Trophoblast cell (in vitro differentiated cells and primary cell): ENCODE results near the gene PLP2.
A peak's percentile ranks its signal among the peaks of the same experiment; 100 is the strongest.
"Not testable (repeated sequence)": the region's sequence is repeated elsewhere in the genome, so short reads cannot be mapped to it uniquely, and the experiment has no call there.

ENCODE experiments used
- DNase-seq, 2 donors: peaks; one replicate each; pipeline ENCODE4 v3.0.0-alpha.2; 2016
- H2AFZ ChIP-seq: 2 replicates; pipeline ENCODE4 v1.6.1; 2013; ENCODE audit warnings: low read length, moderate library complexity, mild to moderate bottlenecking; ENCODE audit not compliant: insufficient read depth, poor library complexity
- H2AK5ac ChIP-seq: 2 replicates; pipeline ENCODE4 v1.6.1; 2013; ENCODE audit warnings: mild to moderate bottlenecking, low read length
- H2BK120ac ChIP-seq: 2 replicates; pipeline ENCODE4 v1.6.1; 2013; ENCODE audit warnings: low read length, mild to moderate bottlenecking, moderate library complexity; ENCODE audit not compliant: insufficient read depth, poor library complexity
- H2BK12ac ChIP-seq: 2 replicates; pipeline ENCODE4 v1.6.1; 2013; ENCODE audit warnings: mild to moderate bottlenecking, low read length, moderate library complexity
- H2BK5ac ChIP-seq: 2 replicates; pipeline ENCODE4 v1.6.1; 2013; ENCODE audit warnings: low read length, low read depth, moderate library complexity, mild to moderate bottlenecking; ENCODE audit not compliant: poor library complexity
- H3K14ac ChIP-seq: 2 replicates; pipeline ENCODE4 v1.6.1; 2013; ENCODE audit warnings: mild to moderate bottlenecking, low read length
- H3K18ac ChIP-seq: 2 replicates; pipeline ENCODE4 v1.6.1; 2013; ENCODE audit warnings: mild to moderate bottlenecking, low read length
- H3K23ac ChIP-seq: 2 replicates; pipeline ENCODE4 v1.6.1; 2013; ENCODE audit warnings: low read length
- H3K27ac ChIP-seq: 2 replicates; pipeline ENCODE4 v1.5.1; 2013; ENCODE audit warnings: low read depth, mild to moderate bottlenecking, inconsistent platforms, low read length, moderate library complexity
- H3K27me3 ChIP-seq: 2 replicates; pipeline ENCODE4 v1.6.1; 2013; ENCODE audit warnings: inconsistent platforms, mild to moderate bottlenecking, low read length, moderate library complexity; ENCODE audit not compliant: insufficient read depth
- H3K36me3 ChIP-seq, 2 experiments: 1 replicate in 1 of 2; 2 replicates in 1 of 2; pipeline ENCODE4 v1.6.1; 2013; ENCODE audit warnings: low read length in 2 of 2, mild to moderate bottlenecking in 2 of 2, moderate library complexity in 1 of 2; ENCODE audit not compliant: insufficient read depth in 2 of 2, control insufficient read depth in 1 of 2
- H3K4ac ChIP-seq: 2 replicates; pipeline ENCODE4 v1.6.1; 2013; ENCODE audit warnings: low read depth, mild to moderate bottlenecking, low read length, moderate library complexity
- H3K4me1 ChIP-seq, 2 experiments: 1 replicate in 1 of 2; 2 replicates in 1 of 2; pipeline ENCODE4 v1.6.1; 2013; ENCODE audit warnings: low read length in 2 of 2, mild to moderate bottlenecking in 2 of 2, moderate library complexity in 1 of 2; ENCODE audit not compliant: insufficient read depth in 2 of 2, control insufficient read depth in 1 of 2
- H3K4me2 ChIP-seq: 2 replicates; pipeline ENCODE4 v1.6.1; 2013; ENCODE audit warnings: inconsistent platforms, mild to moderate bottlenecking, low read length, moderate library complexity
- H3K4me3 ChIP-seq: 2 replicates; pipeline ENCODE4 v1.5.1; 2013; ENCODE audit warnings: mild to moderate bottlenecking, low read depth, low read length, inconsistent platforms
- H3K79me1 ChIP-seq: one replicate; pipeline ENCODE4 v1.6.1; 2013; ENCODE audit warnings: low read length
- H3K79me2 ChIP-seq: 2 replicates; pipeline ENCODE4 v1.6.1; 2013; ENCODE audit warnings: low read length, mild to moderate bottlenecking; ENCODE audit not compliant: control insufficient read depth, insufficient read depth, poor library complexity
- H3K9ac ChIP-seq: 2 replicates; pipeline ENCODE4 v1.6.1; 2013; ENCODE audit warnings: mild to moderate bottlenecking, low read length
- H3K9me3 ChIP-seq: 2 replicates; pipeline ENCODE4 v1.6.1; 2013; ENCODE audit warnings: low read depth, mild to moderate bottlenecking, control low read depth, inconsistent platforms, low read length; ENCODE audit not compliant: insufficient read depth
- H4K12ac ChIP-seq: 2 replicates; pipeline ENCODE4 v1.6.1; 2013; ENCODE audit warnings: low read depth, mild to moderate bottlenecking, low read length, moderate library complexity
- H4K8ac ChIP-seq: 2 replicates; pipeline ENCODE4 v1.6.1; 2013; ENCODE audit warnings: low read depth, mild to moderate bottlenecking, low read length, moderate library complexity
- H4K91ac ChIP-seq: one replicate; pipeline ENCODE4 v1.6.1; 2013; ENCODE audit warnings: low read depth, mild to moderate bottlenecking, low read length, moderate library complexity
- WGBS: extraction: QIAGEN DNeasy Blood & Tissue Kit; methylation state at CpG from one replicate; pipeline ENCODE4 v1.1.7; 2013; ENCODE audit warnings: missing lambda C conversion rate; ENCODE audit not compliant: insufficient read length, insufficient coverage; ENCODE audit errors: extremely low coverage; 5-methylcytosine and 5-hydroxymethylcytosine counted together

Gene PLP2

GRCh38 chrX:49173544-49173943 lies 1.8 kb downstream of the PLP2 start:
- DNase-seq, H2BK120ac ChIP-seq, H3K27me3 ChIP-seq, H2BK12ac ChIP-seq, H4K91ac ChIP-seq, H3K9ac ChIP-seq, H2AK5ac ChIP-seq, H3K4me2 ChIP-seq, H3K23ac ChIP-seq, H4K8ac ChIP-seq, H3K79me1 ChIP-seq, H3K79me2 ChIP-seq, H2BK5ac ChIP-seq, H3K4me1 ChIP-seq, H4K12ac ChIP-seq, H3K4me3 ChIP-seq, H3K18ac ChIP-seq, H3K4ac ChIP-seq, H3K9me3 ChIP-seq, H3K27ac ChIP-seq, H3K14ac ChIP-seq, H2AFZ ChIP-seq: not testable (repeated sequence)
- no CpG with 5 or more reads among the region's 8 CpGs for WGBS
- H3K36me3 ChIP-seq: peaks cover 31 to 35% of the 10 kb centered on the region in 2 experiments

- H4K12ac ChIP-seq: no peak overlapping the region
- peaks cover 42 to 47% of the 10 kb centered on the region in 2 experiments for H3K36me3 ChIP-seq
- H2BK12ac ChIP-seq: no peak overlapping the region
- no peak overlapping the region for H3K18ac ChIP-seq
- no peak overlapping the region for H4K91ac ChIP-seq
- no peak overlapping the region for H3K23ac ChIP-seq
- H3K27ac ChIP-seq: no peak overlapping the region
- H3K27me3 ChIP-seq: peaks cover 4% of the 10 kb centered on the region
- no peak overlapping the region for H3K14ac ChIP-seq
- H3K9me3 ChIP-seq: no peaks in the 10 kb centered on the region
- H3K9ac ChIP-seq: no peak overlapping the region
- no peak overlapping the region for H4K8ac ChIP-seq
- H2AK5ac ChIP-seq: no peak overlapping the region
- peaks cover 3% of the 10 kb centered on the region for H3K79me2 ChIP-seq
- H3K4me3 ChIP-seq: no peak overlapping the region
- no peak for DNase-seq
- no peak overlapping the region for H2BK120ac ChIP-seq
- peaks cover 3% of the 10 kb centered on the region for H3K79me1 ChIP-seq
- no peak overlapping the region for H3K4me2 ChIP-seq
- H2BK5ac ChIP-seq: no peak overlapping the region
- peaks cover 3 to 6% of the 10 kb centered on the region in 2 experiments for H3K4me1 ChIP-seq
- WGBS: no CpG with 5 or more reads among the region's 3 CpGs
- no peak overlapping the region for H3K4ac ChIP-seq
- no peak overlapping the region for H2AFZ ChIP-seq
Observed at GRCh38 chrX:49174723-49175122, 3.0 kb downstream of the PLP2 start.

DNA sequence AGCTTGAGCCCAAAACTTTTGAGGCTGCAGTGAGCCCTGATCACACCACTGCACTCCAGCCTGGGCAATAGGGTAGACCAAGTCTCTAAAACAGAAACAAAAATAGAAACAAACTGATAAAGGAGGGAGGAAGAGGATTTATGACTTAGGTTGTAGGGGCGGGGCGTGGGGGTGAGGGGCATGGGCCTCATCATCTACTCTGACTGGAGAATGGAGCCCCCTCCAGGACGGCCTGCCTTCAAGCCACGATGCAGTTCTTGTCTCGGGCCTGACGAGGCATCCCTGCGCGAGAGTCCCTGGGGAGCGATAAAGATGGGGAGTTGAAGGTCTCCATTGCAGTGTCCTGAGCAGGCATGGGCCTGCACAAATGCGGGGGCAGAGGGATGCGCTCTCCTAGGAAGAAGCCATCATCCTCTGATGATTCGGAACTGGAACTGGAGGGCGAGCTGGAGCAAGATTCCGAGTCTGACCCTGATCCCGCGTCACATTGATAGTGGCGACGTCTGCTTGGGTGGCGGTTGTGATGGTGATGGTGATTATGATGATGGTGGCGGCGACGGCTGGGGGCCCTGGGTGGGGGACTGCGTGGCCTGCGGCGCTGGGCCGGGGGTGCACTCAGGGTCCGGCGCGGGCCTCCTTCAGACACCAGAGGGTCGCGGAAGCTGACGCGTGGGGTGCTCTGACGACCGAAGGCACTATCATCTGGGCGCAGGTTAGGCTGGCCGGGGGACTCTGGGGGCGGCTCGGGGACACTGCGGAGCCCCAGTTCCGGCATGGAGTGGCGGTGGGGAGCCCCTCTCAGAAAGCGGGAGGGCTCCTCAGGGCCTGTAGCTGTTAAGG lies 4.0 kb downstream of the PLP2 start:
- Histone ChIP-seq H3K9ac (no peak overlapping the region), H3K14ac (no peak overlapping the region), H3K9me3 (no peaks in the 10 kb centered on the region), H3K4ac (no peak overlapping the region), H3K4me2 (no peak overlapping the region), H3K36me3 (peaks cover 44 to 55% of the 10 kb centered on the region in 2 experiments), H3K27me3 (peaks cover 4% of the 10 kb centered on the region), H2BK12ac (no peak overlapping the region), H4K8ac (no peak overlapping the region), H3K79me1 (peaks cover 3% of the 10 kb centered on the region), H2AFZ (no peak overlapping the region), H4K12ac (no peak overlapping the region), H3K4me3 (no peak overlapping the region), H2AK5ac (no peak overlapping the region), H3K18ac (no peak overlapping the region), H3K79me2 (peaks cover 3% of the 10 kb centered on the region), H3K27ac (no peak overlapping the region), H2BK5ac (no peak overlapping the region), H3K4me1 (peaks cover 3 to 6% of the 10 kb centered on the region in 2 experiments), H4K91ac (no peak overlapping the region), H3K23ac (no peak overlapping the region), H2BK120ac (no peak overlapping the region)
- WGBS: no CpG with 5 or more reads among the region's 43 CpGs
- DNase-seq: no peak

- no peak overlapping the region for H3K4me3 ChIP-seq
- H3K23ac ChIP-seq: no peak overlapping the region
- H3K79me1 ChIP-seq: peaks cover 3% of the 10 kb centered on the region
- peak overlapping the region; percentile 25 for H4K12ac ChIP-seq
- no peak overlapping the region for H2AFZ ChIP-seq
- H3K4ac ChIP-seq: no peak overlapping the region
- no peak overlapping the region for H3K4me2 ChIP-seq
- H2BK5ac ChIP-seq: no peak overlapping the region
- H3K9ac ChIP-seq: no peak overlapping the region
- peaks cover 3 to 6% of the 10 kb centered on the region in 2 experiments for H3K4me1 ChIP-seq
- H3K27ac ChIP-seq: no peak overlapping the region
- no CpG with 5 or more reads among the region's 27 CpGs for WGBS
- H3K27me3 ChIP-seq: peaks cover 4% of the 10 kb centered on the region
- H3K9me3 ChIP-seq: no peaks in the 10 kb centered on the region
- no peak overlapping the region for H3K18ac ChIP-seq
- H4K91ac ChIP-seq: no peak overlapping the region
- no peak overlapping the region for H3K14ac ChIP-seq
- DNase-seq: no peak
- no peak overlapping the region for H4K8ac ChIP-seq
- H3K79me2 ChIP-seq: peaks cover 3% of the 10 kb centered on the region
- no peak overlapping the region for H2BK12ac ChIP-seq
- H3K36me3 ChIP-seq: peaks cover 49 to 57% of the 10 kb centered on the region in 2 experiments
- no peak overlapping the region for H2BK120ac ChIP-seq
- H2AK5ac ChIP-seq: no peak overlapping the region
Observed at GRCh38 chrX:49176421-49177326, 5.0 kb downstream of the PLP2 start.
